ENCODE results near the gene TBX5.

TBX5 gene

GRCh38 chr12:114430306-114430705 is 24.4 kb upstream of the TBX5 start:
- no peak for DNase-seq

- DNase-seq: no peak
These were observed 19.2 kb upstream of the TBX5 start for GRCh38 chr12:114425031-114425626.

GRCh38 chr12:114420944-114421335 is 15.0 kb upstream of the TBX5 start:
- DNase-seq: no peak

- no peak for DNase-seq
These were observed 14.4 kb upstream of the TBX5 start for GRCh38 chr12:114420182-114420943.

GRCh38 chr12:114416028-114416427 is 10.1 kb upstream of the TBX5 start:
- DNase-seq: no peak

GRCh38 chr12:114415525-114415868 is 9.6 kb upstream of the TBX5 start:
- DNase-seq: no peak

GRCh38 chr12:114414866-114415524 is 9.1 kb upstream of the TBX5 start:
- DNase-seq: no peak

GRCh38 chr12:114414031-114414865 is 8.3 kb upstream of the TBX5 start:
- DNase-seq: no peak

- no peak for DNase-seq
These were observed 7.1 kb upstream of the TBX5 start for GRCh38 chr12:114412825-114413749.

- no peak for DNase-seq
These were observed 6.4 kb upstream of the TBX5 start for GRCh38 chr12:114412307-114412706.

- no peak for DNase-seq
These were observed 5.3 kb upstream of the TBX5 start for GRCh38 chr12:114411071-114411837.

GRCh38 chr12:114409852-114410600 is 4.1 kb upstream of the TBX5 start:
- DNase-seq: no peak

- no peak for DNase-seq
These were observed 3.2 kb upstream of the TBX5 start for GRCh38 chr12:114408886-114409851.

- DNase-seq: no peak
These were observed 2.5 kb upstream of the TBX5 start for GRCh38 chr12:114408471-114408885.

- DNase-seq: no peak
These were observed 2.0 kb upstream of the TBX5 start for GRCh38 chr12:114407842-114408411.

- no peak for DNase-seq
These were observed 1.3 kb upstream of the TBX5 start for GRCh38 chr12:114406984-114407841.

GRCh38 chr12:114406316-114406983 is 506 bp upstream of the TBX5 start:
- DNase-seq: no peak
